ENCODE results near the gene PNLIPRP1.

Gene PNLIPRP1

GRCh38 chr10:116598329-116598728 lies 7.6 kb downstream of the PNLIPRP1 start:
- DNase-seq (ENCODE audit: low read depth in 4 of 4, low spot score in 1 of 4): no peak

GRCh38 chr10:116599991-116600390 lies 9.2 kb downstream of the PNLIPRP1 start:
- no peak for DNase-seq (ENCODE audit: low read depth in 4 of 4, low spot score in 1 of 4)

GRCh38 chr10:116602648-116603400 lies 12.1 kb downstream of the PNLIPRP1 start:
- DNase-seq (ENCODE audit: low read depth in 4 of 4, low spot score in 1 of 4): no peak

GRCh38 chr10:116606061-116606483 lies 15.3 kb downstream of the PNLIPRP1 start:
- no peak for DNase-seq (ENCODE audit: low read depth in 4 of 4, low spot score in 1 of 4)

- DNase-seq (ENCODE audit: low read depth in 4 of 4, low spot score in 1 of 4): no peak
These were observed 16.6 kb downstream of the PNLIPRP1 start for GRCh38 chr10:116607336-116607735.

GRCh38 chr10:116608686-116609594 lies 18.2 kb downstream of the PNLIPRP1 start:
- no peak for DNase-seq (ENCODE audit: low read depth in 4 of 4, low spot score in 1 of 4)

GRCh38 chr10:116610443-116611152 lies 19.8 kb downstream of the PNLIPRP1 start:
- no peak for DNase-seq (ENCODE audit: low read depth in 4 of 4, low spot score in 1 of 4)

GRCh38 chr10:116611153-116611545 lies 20.4 kb downstream of the PNLIPRP1 start:
- no peak for DNase-seq (ENCODE audit: low read depth in 4 of 4, low spot score in 1 of 4)

- no peak for DNase-seq (ENCODE audit: low read depth in 4 of 4, low spot score in 1 of 4)
These were observed 21.5 kb downstream of the PNLIPRP1 start for GRCh38 chr10:116612107-116612769.

GRCh38 chr10:116613471-116613870 lies 22.7 kb downstream of the PNLIPRP1 start:
- no peak for DNase-seq (ENCODE audit: low read depth in 4 of 4, low spot score in 1 of 4)

GRCh38 chr10:116614796-116615195 lies 24.0 kb downstream of the PNLIPRP1 start:
- no peak for DNase-seq (ENCODE audit: low read depth in 4 of 4, low spot score in 1 of 4)

GRCh38 chr10:116615199-116615776 lies 24.5 kb downstream of the PNLIPRP1 start:
- no peak for DNase-seq (ENCODE audit: low read depth in 4 of 4, low spot score in 1 of 4)

- DNase-seq (ENCODE audit: low read depth in 4 of 4, low spot score in 1 of 4): no peak
These were observed 30.0 kb downstream of the PNLIPRP1 start, which contains the start of gene PNLIPRP2 for GRCh38 chr10:116620423-116621400. TSS of gene PNLIPRP2 (plus strand) at chr10:116620953.

GRCh38 chr10:116621476-116621875 lies 30.7 kb downstream of the PNLIPRP1 start:
- no peak for DNase-seq (ENCODE audit: low read depth in 4 of 4, low spot score in 1 of 4)

GRCh38 chr10:116621934-116622655 lies 31.3 kb downstream of the PNLIPRP1 start:
- no peak for DNase-seq (ENCODE audit: low read depth in 4 of 4, low spot score in 1 of 4)

- DNase-seq (ENCODE audit: low read depth in 4 of 4, low spot score in 1 of 4): no peak
These were observed 35.1 kb downstream of the PNLIPRP1 start for GRCh38 chr10:116625845-116626244.

- DNase-seq (ENCODE audit: low read depth in 4 of 4, low spot score in 1 of 4): no peak
These were observed 36.1 kb downstream of the PNLIPRP1 start for GRCh38 chr10:116626815-116627214.

GRCh38 chr10:116627386-116627933 lies 36.7 kb downstream of the PNLIPRP1 start:
- DNase-seq (ENCODE audit: low read depth in 4 of 4, low spot score in 1 of 4): no peak

All from stimulated activated CD4-positive, alpha-beta T cell treated with anti-CD3 and anti-CD28 coated beads, Interleukin-1b, Interleukin-23, amount 100 ng/mL, for 24 hours (primary cell).